ENCODE data around the gene PCA3. TPM values are rescaled to one million over a fixed set of nuclear protein-coding genes. Genes with fewer than 3 reads are reported as not detected.

Gene PCA3
- total RNA-seq, 1 experiment from 2014 or later = not detected

DNA sequence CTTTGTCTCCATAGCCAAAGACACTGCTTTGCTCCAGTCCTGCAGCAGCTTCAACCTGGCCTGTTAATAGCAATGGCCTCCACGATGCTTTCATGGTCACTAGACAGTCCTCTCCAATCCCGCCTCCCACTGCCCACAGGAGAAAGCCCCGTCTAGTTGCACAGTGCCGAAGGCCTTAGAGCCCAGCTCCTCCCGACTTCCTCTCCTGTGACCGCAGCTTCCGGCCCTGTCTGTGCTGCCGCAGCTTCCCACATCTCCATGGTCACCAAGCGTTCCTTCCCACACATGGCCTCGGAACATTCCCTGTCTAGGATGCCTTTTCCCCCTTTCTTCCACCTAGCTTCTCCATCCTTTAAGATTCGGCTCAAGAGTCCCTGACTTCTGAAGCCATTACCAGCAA lies 23.4 kb downstream of the PCA3 start:
- ChIA-PET CTCF (no interaction called here), POLR2A (interaction anchor here (0.6 kb wide), 1 partner anchor 222 kb away, joined by 3 read pairs; no protein-coding TSS in a partner anchor)
- ATAC-seq = no peak
- Mint-ChIP-seq H3K27me3 (ENCODE audit: low read depth) (no peaks in the 10 kb centered on the region), H3K27ac (no peak overlapping the region), H3K36me3 (no peaks in the 10 kb centered on the region), H3K4me1 (no peaks in the 10 kb centered on the region), H3K9me3 (peaks cover 3% of the 10 kb centered on the region; the same call in 1 of the 2 replicates), H3K4me3 (no peak overlapping the region)
- TF ChIP-seq ZNF671 (CRISPR knock-in tag; IDR thresholded peaks at IDR 0.05) = no peak
- TF ChIP-seq ZNF138 (CRISPR knock-in tag; conservative IDR thresholded peaks at IDR 0.05) = no peak
- TF ChIP-seq, protein P1, sequence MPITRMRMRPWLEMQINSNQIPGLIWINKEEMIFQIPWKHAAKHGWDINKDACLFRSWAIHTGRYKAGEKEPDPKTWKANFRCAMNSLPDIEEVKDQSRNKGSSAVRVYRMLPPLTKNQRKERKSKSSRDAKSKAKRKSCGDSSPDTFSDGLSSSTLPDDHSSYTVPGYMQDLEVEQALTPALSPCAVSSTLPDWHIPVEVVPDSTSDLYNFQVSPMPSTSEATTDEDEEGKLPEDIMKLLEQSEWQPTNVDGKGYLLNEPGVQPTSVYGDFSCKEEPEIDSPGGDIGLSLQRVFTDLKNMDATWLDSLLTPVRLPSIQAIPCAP (CRISPR knock-in tag; IDR thresholded peaks at IDR 0.05) = no peak
- TF ChIP-seq, protein P2, sequence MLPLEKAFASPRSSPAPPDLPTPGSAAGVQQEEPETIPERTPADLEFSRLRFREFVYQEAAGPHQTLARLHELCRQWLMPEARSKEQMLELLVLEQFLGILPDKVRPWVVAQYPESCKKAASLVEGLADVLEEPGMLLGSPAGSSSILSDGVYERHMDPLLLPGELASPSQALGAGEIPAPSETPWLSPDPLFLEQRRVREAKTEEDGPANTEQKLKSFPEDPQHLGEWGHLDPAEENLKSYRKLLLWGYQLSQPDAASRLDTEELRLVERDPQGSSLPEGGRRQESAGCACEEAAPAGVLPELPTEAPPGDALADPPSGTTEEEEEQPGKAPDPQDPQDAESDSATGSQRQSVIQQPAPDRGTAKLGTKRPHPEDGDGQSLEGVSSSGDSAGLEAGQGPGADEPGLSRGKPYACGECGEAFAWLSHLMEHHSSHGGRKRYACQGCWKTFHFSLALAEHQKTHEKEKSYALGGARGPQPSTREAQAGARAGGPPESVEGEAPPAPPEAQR (CRISPR knock-in tag; IDR thresholded peaks at IDR 0.05) = no peak
- TF ChIP-seq FOXJ3 (CRISPR knock-in tag; IDR thresholded peaks at IDR 0.05; ENCODE audit: borderline replicate concordance) = no peak
- no peak for TF ChIP-seq CBFB (CRISPR knock-in tag; IDR thresholded peaks at IDR 0.05; ENCODE audit: low read depth)
- TF ChIP-seq, protein P3, sequence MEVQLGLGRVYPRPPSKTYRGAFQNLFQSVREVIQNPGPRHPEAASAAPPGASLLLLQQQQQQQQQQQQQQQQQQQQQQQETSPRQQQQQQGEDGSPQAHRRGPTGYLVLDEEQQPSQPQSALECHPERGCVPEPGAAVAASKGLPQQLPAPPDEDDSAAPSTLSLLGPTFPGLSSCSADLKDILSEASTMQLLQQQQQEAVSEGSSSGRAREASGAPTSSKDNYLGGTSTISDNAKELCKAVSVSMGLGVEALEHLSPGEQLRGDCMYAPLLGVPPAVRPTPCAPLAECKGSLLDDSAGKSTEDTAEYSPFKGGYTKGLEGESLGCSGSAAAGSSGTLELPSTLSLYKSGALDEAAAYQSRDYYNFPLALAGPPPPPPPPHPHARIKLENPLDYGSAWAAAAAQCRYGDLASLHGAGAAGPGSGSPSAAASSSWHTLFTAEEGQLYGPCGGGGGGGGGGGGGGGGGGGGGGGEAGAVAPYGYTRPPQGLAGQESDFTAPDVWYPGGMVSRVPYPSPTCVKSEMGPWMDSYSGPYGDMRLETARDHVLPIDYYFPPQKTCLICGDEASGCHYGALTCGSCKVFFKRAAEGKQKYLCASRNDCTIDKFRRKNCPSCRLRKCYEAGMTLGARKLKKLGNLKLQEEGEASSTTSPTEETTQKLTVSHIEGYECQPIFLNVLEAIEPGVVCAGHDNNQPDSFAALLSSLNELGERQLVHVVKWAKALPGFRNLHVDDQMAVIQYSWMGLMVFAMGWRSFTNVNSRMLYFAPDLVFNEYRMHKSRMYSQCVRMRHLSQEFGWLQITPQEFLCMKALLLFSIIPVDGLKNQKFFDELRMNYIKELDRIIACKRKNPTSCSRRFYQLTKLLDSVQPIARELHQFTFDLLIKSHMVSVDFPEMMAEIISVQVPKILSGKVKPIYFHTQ (CRISPR knock-in tag; IDR thresholded peaks at IDR 0.05) = no peak
- no peak for TF ChIP-seq ZBTB21 (CRISPR knock-in tag; IDR thresholded peaks at IDR 0.05; ENCODE audit: borderline replicate concordance)
- TF ChIP-seq ZNF416 (CRISPR knock-in tag; IDR thresholded peaks at IDR 0.05) = no peak
- TF ChIP-seq JAZF1 (CRISPR knock-in tag; IDR thresholded peaks at IDR 0.05) = no peak
- TF ChIP-seq, protein P4, sequence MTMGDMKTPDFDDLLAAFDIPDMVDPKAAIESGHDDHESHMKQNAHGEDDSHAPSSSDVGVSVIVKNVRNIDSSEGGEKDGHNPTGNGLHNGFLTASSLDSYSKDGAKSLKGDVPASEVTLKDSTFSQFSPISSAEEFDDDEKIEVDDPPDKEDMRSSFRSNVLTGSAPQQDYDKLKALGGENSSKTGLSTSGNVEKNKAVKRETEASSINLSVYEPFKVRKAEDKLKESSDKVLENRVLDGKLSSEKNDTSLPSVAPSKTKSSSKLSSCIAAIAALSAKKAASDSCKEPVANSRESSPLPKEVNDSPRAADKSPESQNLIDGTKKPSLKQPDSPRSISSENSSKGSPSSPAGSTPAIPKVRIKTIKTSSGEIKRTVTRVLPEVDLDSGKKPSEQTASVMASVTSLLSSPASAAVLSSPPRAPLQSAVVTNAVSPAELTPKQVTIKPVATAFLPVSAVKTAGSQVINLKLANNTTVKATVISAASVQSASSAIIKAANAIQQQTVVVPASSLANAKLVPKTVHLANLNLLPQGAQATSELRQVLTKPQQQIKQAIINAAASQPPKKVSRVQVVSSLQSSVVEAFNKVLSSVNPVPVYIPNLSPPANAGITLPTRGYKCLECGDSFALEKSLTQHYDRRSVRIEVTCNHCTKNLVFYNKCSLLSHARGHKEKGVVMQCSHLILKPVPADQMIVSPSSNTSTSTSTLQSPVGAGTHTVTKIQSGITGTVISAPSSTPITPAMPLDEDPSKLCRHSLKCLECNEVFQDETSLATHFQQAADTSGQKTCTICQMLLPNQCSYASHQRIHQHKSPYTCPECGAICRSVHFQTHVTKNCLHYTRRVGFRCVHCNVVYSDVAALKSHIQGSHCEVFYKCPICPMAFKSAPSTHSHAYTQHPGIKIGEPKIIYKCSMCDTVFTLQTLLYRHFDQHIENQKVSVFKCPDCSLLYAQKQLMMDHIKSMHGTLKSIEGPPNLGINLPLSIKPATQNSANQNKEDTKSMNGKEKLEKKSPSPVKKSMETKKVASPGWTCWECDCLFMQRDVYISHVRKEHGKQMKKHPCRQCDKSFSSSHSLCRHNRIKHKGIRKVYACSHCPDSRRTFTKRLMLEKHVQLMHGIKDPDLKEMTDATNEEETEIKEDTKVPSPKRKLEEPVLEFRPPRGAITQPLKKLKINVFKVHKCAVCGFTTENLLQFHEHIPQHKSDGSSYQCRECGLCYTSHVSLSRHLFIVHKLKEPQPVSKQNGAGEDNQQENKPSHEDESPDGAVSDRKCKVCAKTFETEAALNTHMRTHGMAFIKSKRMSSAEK (CRISPR knock-in tag; IDR thresholded peaks at IDR 0.05; ENCODE audit: borderline replicate concordance) = no peak
- TF ChIP-seq RELA (CRISPR knock-in tag; IDR thresholded peaks at IDR 0.05; ENCODE audit: borderline replicate concordance) = no peak
- TF ChIP-seq, protein P5, sequence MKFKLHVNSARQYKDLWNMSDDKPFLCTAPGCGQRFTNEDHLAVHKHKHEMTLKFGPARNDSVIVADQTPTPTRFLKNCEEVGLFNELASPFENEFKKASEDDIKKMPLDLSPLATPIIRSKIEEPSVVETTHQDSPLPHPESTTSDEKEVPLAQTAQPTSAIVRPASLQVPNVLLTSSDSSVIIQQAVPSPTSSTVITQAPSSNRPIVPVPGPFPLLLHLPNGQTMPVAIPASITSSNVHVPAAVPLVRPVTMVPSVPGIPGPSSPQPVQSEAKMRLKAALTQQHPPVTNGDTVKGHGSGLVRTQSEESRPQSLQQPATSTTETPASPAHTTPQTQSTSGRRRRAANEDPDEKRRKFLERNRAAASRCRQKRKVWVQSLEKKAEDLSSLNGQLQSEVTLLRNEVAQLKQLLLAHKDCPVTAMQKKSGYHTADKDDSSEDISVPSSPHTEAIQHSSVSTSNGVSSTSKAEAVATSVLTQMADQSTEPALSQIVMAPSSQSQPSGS (CRISPR knock-in tag; IDR thresholded peaks at IDR 0.05; ENCODE audit: borderline replicate concordance, low read depth) = no peak
- TF ChIP-seq, protein P6, sequence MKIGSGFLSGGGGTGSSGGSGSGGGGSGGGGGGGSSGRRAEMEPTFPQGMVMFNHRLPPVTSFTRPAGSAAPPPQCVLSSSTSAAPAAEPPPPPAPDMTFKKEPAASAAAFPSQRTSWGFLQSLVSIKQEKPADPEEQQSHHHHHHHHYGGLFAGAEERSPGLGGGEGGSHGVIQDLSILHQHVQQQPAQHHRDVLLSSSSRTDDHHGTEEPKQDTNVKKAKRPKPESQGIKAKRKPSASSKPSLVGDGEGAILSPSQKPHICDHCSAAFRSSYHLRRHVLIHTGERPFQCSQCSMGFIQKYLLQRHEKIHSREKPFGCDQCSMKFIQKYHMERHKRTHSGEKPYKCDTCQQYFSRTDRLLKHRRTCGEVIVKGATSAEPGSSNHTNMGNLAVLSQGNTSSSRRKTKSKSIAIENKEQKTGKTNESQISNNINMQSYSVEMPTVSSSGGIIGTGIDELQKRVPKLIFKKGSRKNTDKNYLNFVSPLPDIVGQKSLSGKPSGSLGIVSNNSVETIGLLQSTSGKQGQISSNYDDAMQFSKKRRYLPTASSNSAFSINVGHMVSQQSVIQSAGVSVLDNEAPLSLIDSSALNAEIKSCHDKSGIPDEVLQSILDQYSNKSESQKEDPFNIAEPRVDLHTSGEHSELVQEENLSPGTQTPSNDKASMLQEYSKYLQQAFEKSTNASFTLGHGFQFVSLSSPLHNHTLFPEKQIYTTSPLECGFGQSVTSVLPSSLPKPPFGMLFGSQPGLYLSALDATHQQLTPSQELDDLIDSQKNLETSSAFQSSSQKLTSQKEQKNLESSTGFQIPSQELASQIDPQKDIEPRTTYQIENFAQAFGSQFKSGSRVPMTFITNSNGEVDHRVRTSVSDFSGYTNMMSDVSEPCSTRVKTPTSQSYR (CRISPR knock-in tag; IDR thresholded peaks at IDR 0.05) = no peak
- no peak for TF ChIP-seq ZNF396 (CRISPR knock-in tag; IDR thresholded peaks at IDR 0.05; ENCODE audit: borderline replicate concordance)
- no peak for TF ChIP-seq ESRRA (CRISPR knock-in tag; IDR thresholded peaks at IDR 0.05; ENCODE audit: borderline replicate concordance)
- DNase-seq (ENCODE audit: low spot score) = no peak

All from WTC11 (cell line).